Smooth muscle cell (in vitro differentiated cells): ENCODE results near the gene LAMTOR3. TPM values are rescaled to one million over a fixed set of nuclear protein-coding genes. Genes with fewer than 3 reads are reported as not detected.
A peak's percentile ranks its signal among the peaks of the same experiment; 100 is the strongest.

Experiments used
- DNase-seq: peaks from one replicate; lab custom pipeline; 2025; ENCODE audit not compliant: unreplicated experiment; lab: John Stamatoyannopoulos, UW
- H2AFZ ChIP-seq: fragments of 200-600 bp; sonication (generic); 2 replicates; pipeline ENCODE4 v1.6.0; 2016; ENCODE audit warnings: antibody characterized with exemption, low read depth, mild to moderate bottlenecking
- H3F3A ChIP-seq: fragments of 200-600 bp; sonication (generic); 2 replicates; pipeline ENCODE4 v1.6.0; 2017; ENCODE audit warnings: antibody characterized with exemption, low read depth
- H3K27ac ChIP-seq: fragments of 200-600 bp; sonication (generic); 2 replicates; pipeline ENCODE4 v1.5.1; 2016; ENCODE audit warnings: low read depth, mild to moderate bottlenecking
- H3K27me3 ChIP-seq: fragments of 200-600 bp; sonication (generic); 2 replicates; pipeline ENCODE4 v1.6.1; 2016; ENCODE audit warnings: low read depth, mild to moderate bottlenecking
- H3K36me3 ChIP-seq: fragments of 200-600 bp; sonication (generic); 2 replicates; pipeline ENCODE4 v1.5.1; 2016; ENCODE audit warnings: low read depth
- H3K4me1 ChIP-seq: fragments of 200-600 bp; sonication (generic); 2 replicates; pipeline ENCODE4 v1.5.1; 2016; ENCODE audit warnings: low read depth
- H3K4me2 ChIP-seq: fragments of 200-600 bp; sonication (generic); 2 replicates; pipeline ENCODE4 v1.6.0; 2016; ENCODE audit warnings: mild to moderate bottlenecking
- H3K4me3 ChIP-seq: fragments of 200-600 bp; sonication (generic); 2 replicates; pipeline ENCODE4 v1.5.1; 2016; ENCODE audit warnings: mild to moderate bottlenecking
- H3K79me2 ChIP-seq: fragments of 200-600 bp; sonication (generic); 2 replicates; pipeline ENCODE4 v1.6.0; 2016; ENCODE audit warnings: low read depth, mild to moderate bottlenecking
- H3K9ac ChIP-seq: fragments of 200-600 bp; sonication (generic); 2 replicates; pipeline ENCODE4 v1.6.0; 2016; ENCODE audit warnings: low read depth
- H3K9me3 ChIP-seq: fragments of 200-600 bp; sonication (generic); replicated peaks from 2 replicates; pipeline ENCODE4 v1.5.1; 2016; ENCODE audit warnings: low read depth
- H4K20me1 ChIP-seq: fragments of 200-600 bp; sonication (generic); 2 replicates; pipeline ENCODE4 v1.6.0; 2016; ENCODE audit warnings: low read depth
- WGBS: methylation state at CpG from one replicate; pipeline ENCODE4 v1.1.7; 2016; ENCODE audit warnings: low lambda C conversion rate; 5-methylcytosine and 5-hydroxymethylcytosine counted together
- polyA plus RNA-seq: library from polyadenylated mRNA; unstranded; fragments of >200 nt; fragmentation: Nextera tagmentation; extraction: Ambion mirVana; gene quantifications from 2 replicates; pipeline ENCODE4 v1.2.1, GENCODE V29; 2016
- total RNA-seq: library from RNA; depleted of rRNA; stranded (reverse); fragments of >200 nt; gene quantifications from 2 replicates; pipeline ENCODE4 v1.2.3, GENCODE V29; 2014
- TF ChIP-seq, protein P1 (sequence below): fragments of 200-600 bp; sonication (generic); IDR thresholded peaks from 2 replicates; pipeline ENCODE4 v1.5.1; 2017; ENCODE audit warnings: borderline replicate concordance, mild to moderate bottlenecking, antibody characterized with exemption; ENCODE audit not compliant: insufficient read depth, poor library complexity, severe bottlenecking

Gene LAMTOR3
- total and polyA plus RNA-seq, 2 experiments from 2014 or later = 58.3 to 95.2 TPM

DNA sequence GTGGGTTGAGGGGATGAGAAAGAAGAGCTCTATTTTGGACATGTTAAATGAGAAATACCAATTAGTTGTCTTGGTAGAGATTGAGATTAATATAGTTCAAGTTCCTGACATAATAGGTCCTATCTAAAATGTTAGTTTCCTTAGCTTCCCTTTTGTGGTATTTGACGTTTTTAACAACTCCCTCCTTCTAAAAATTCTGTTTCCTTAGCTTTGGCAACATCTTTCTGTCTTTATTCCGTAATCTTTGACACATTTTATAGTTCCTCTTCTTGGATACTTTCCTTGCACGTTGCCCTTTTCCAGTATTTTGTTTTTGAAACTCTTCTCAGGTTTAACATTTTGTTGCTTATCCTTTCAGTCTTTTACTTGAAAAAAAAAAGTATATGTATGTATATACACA, 36.9 kb downstream of the LAMTOR3 start:
- H3K9ac ChIP-seq = no peak overlapping the region
- TF ChIP-seq, protein P1, sequence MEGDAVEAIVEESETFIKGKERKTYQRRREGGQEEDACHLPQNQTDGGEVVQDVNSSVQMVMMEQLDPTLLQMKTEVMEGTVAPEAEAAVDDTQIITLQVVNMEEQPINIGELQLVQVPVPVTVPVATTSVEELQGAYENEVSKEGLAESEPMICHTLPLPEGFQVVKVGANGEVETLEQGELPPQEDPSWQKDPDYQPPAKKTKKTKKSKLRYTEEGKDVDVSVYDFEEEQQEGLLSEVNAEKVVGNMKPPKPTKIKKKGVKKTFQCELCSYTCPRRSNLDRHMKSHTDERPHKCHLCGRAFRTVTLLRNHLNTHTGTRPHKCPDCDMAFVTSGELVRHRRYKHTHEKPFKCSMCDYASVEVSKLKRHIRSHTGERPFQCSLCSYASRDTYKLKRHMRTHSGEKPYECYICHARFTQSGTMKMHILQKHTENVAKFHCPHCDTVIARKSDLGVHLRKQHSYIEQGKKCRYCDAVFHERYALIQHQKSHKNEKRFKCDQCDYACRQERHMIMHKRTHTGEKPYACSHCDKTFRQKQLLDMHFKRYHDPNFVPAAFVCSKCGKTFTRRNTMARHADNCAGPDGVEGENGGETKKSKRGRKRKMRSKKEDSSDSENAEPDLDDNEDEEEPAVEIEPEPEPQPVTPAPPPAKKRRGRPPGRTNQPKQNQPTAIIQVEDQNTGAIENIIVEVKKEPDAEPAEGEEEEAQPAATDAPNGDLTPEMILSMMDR = no peak
- H4K20me1 ChIP-seq = no peaks in the 10 kb centered on the region
- no peaks in the 10 kb centered on the region for H3F3A ChIP-seq
- no peak for DNase-seq
- H3K27ac ChIP-seq = no peak overlapping the region
- no peak overlapping the region for H2AFZ ChIP-seq
- no peak overlapping the region for H3K4me2 ChIP-seq
- no peaks in the 10 kb centered on the region for H3K36me3 ChIP-seq
- no peaks in the 10 kb centered on the region for H3K9me3 ChIP-seq
- 85% methylated on average over 3 of the region's 3 CpGs for WGBS
- H3K27me3 ChIP-seq = no peaks in the 10 kb centered on the region
- no peaks in the 10 kb centered on the region for H3K4me1 ChIP-seq
- H3K79me2 ChIP-seq = no peaks in the 10 kb centered on the region
- no peak overlapping the region for H3K4me3 ChIP-seq

DNA sequence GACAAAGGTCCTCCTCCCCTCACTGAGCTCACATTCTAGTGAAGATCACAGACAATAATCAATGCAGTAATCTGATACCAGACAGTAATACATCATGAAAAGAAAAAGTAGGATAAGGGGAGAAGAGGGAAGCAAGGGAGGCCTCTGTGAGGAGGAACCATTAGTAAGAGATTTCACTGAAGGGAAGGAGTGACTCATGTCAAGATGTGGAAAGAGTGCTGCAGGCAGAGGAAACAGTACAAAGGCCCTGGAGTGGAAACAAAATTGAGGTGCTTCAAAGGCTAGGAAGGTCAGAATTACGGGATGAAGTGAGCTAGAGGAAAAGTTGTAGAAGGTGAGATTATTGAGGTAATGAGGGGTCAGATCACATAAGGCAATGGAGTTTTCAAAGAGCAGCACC, 38.1 kb downstream of the LAMTOR3 start:
- no peaks in the 10 kb centered on the region for H3F3A ChIP-seq
- no peak overlapping the region for H3K9ac ChIP-seq
- no peak overlapping the region for H3K4me3 ChIP-seq
- H3K4me1 ChIP-seq = no peaks in the 10 kb centered on the region
- H4K20me1 ChIP-seq = no peaks in the 10 kb centered on the region
- no peaks in the 10 kb centered on the region for H3K79me2 ChIP-seq
- H3K27ac ChIP-seq = no peak overlapping the region
- no peak for DNase-seq
- no peak overlapping the region for H3K4me2 ChIP-seq
- no peaks in the 10 kb centered on the region for H3K27me3 ChIP-seq
- no peaks in the 10 kb centered on the region for H3K9me3 ChIP-seq
- no peaks in the 10 kb centered on the region for H3K36me3 ChIP-seq
- TF ChIP-seq, protein P1 = no peak
- 54% methylated on average over 1 of the region's 1 CpG for WGBS
- H2AFZ ChIP-seq = peak overlapping the region; percentile 25

DNA sequence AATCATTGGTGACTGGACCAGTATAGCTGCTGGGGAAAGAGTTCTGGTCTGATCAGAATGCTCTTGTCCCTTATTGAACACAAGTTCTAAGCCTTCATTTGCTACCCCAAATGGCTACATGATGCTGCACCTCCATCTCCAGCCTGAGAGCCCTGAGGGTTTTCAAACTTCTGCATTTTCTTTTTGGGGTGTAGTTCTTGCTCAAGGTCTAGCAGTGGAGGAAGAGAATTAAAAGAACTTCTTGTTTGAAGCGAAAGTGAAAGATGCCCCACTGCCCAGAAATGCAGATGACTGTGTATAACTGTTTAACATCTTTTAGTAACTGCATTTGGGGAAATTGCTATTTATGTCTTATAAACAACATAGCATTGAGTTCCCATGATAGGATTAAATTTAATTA, 38.5 kb downstream of the LAMTOR3 start:
- no peaks in the 10 kb centered on the region for H3F3A ChIP-seq
- no peaks in the 10 kb centered on the region for H3K4me1 ChIP-seq
- no peak overlapping the region for H3K4me3 ChIP-seq
- no peak overlapping the region for H3K4me2 ChIP-seq
- H3K9me3 ChIP-seq = no peaks in the 10 kb centered on the region
- WGBS = 96% methylated on average over 1 of the region's 1 CpG
- TF ChIP-seq, protein P1 = no peak
- no peaks in the 10 kb centered on the region for H3K79me2 ChIP-seq
- no peaks in the 10 kb centered on the region for H3K36me3 ChIP-seq
- H3K27me3 ChIP-seq = no peaks in the 10 kb centered on the region
- no peak overlapping the region for H3K9ac ChIP-seq
- H3K27ac ChIP-seq = no peak overlapping the region
- no peak overlapping the region for H2AFZ ChIP-seq
- DNase-seq = no peak
- H4K20me1 ChIP-seq = no peaks in the 10 kb centered on the region

DNA sequence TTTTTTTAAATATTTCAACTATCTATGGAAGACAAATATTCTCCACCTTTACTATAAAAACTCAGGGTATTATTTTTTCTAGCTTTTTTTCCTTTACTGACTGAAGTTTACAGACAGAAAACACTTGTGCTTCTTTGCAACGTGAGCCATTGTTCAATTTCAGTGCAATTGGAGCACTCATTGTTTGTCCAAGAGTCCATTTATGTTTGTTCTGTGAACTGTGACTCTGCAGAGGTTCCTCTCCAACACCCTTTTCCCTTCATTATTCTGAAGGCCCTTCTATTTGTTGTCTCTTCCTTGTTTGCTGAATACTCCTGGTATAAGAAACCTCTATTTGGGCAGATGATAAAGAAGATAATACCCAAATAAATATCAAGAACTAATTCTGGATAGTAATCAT, 40.2 kb downstream of the LAMTOR3 start:
- Histone ChIP-seq H3K4me3 (no peak overlapping the region), H3K36me3 (no peaks in the 10 kb centered on the region), H3K9ac (no peak overlapping the region), H3K4me2 (no peak overlapping the region), H3K79me2 (no peaks in the 10 kb centered on the region), H3K4me1 (no peaks in the 10 kb centered on the region), H3F3A (no peaks in the 10 kb centered on the region), H3K27me3 (no peaks in the 10 kb centered on the region), H3K9me3 (no peaks in the 10 kb centered on the region), H4K20me1 (no peaks in the 10 kb centered on the region), H3K27ac (no peak overlapping the region), H2AFZ (no peak overlapping the region)
- WGBS = 93% methylated on average over 1 of the region's 1 CpG
- TF ChIP-seq, protein P1 = no peak
- DNase-seq = no peak
